ENCODE measurements around the gene FSTL4. TPM values are rescaled to one million over a fixed set of nuclear protein-coding genes. Genes with fewer than 3 reads are reported as not detected.

Gene FSTL4
- polyA plus RNA-seq, 1 donor from 2014 or later: 0.57 TPM

DNA sequence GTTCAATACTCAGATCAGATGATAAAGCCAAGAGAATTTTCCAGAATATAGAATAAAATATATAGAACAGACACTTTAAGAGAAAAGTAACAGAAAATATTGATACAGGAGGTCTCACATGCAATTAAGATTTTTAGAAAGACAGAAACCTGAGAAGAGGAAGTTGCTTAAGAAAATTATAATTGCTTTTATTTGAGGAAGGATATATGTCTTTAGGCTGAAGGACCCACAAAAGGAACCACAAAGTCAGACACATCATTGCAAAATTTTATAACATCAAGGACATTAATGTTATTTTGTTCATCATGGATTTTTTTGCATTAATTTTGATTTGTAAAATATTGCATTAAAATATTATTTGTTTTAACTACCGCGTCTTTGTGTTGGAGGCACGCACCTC, 141.5 kb downstream of the FSTL4 start:
- no peaks in the 10 kb centered on the region for H3K9me3 ChIP-seq (ENCODE audit: low read length)
- no peak overlapping the region for H3K4me2 ChIP-seq (ENCODE audit: low read length)
- no peak overlapping the region for H2AFZ ChIP-seq (ENCODE audit: low read depth, low read length)
- H3K79me2 ChIP-seq (replicated peaks; ENCODE audit: insufficient read depth, low read length): no peaks in the 10 kb centered on the region
- TF ChIP-seq TAF1 (IDR thresholded peaks at IDR 0.05; ENCODE audit: low read depth) (no peak), SMC3 (conservative IDR thresholded peaks at IDR 0.05; ENCODE audit: poor library complexity) (no peak)
- TF ChIP-seq, protein P1, sequence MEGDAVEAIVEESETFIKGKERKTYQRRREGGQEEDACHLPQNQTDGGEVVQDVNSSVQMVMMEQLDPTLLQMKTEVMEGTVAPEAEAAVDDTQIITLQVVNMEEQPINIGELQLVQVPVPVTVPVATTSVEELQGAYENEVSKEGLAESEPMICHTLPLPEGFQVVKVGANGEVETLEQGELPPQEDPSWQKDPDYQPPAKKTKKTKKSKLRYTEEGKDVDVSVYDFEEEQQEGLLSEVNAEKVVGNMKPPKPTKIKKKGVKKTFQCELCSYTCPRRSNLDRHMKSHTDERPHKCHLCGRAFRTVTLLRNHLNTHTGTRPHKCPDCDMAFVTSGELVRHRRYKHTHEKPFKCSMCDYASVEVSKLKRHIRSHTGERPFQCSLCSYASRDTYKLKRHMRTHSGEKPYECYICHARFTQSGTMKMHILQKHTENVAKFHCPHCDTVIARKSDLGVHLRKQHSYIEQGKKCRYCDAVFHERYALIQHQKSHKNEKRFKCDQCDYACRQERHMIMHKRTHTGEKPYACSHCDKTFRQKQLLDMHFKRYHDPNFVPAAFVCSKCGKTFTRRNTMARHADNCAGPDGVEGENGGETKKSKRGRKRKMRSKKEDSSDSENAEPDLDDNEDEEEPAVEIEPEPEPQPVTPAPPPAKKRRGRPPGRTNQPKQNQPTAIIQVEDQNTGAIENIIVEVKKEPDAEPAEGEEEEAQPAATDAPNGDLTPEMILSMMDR (IDR thresholded peaks at IDR 0.05; ENCODE audit: poor library complexity, severe bottlenecking): no peak
- no peak overlapping the region for H3K4me3 ChIP-seq (ENCODE audit: low read length)
- H3F3A ChIP-seq (ENCODE audit: insufficient read depth, low read length, poor library complexity, severe bottlenecking): no peaks in the 10 kb centered on the region
- H4K20me1 ChIP-seq (ENCODE audit: insufficient read depth): no peaks in the 10 kb centered on the region
- H3K36me3 ChIP-seq (ENCODE audit: insufficient read depth, low read length): no peaks in the 10 kb centered on the region
- H3K27me3 ChIP-seq (ENCODE audit: insufficient read depth, low read depth, low read length): no peaks in the 10 kb centered on the region
- no peaks in the 10 kb centered on the region for H3K9me2 ChIP-seq (ENCODE audit: insufficient read depth, low read length)
- H3K9ac ChIP-seq (ENCODE audit: low read length): no peak overlapping the region
- no peak overlapping the region for H3K27ac ChIP-seq (ENCODE audit: low read length)

DNA sequence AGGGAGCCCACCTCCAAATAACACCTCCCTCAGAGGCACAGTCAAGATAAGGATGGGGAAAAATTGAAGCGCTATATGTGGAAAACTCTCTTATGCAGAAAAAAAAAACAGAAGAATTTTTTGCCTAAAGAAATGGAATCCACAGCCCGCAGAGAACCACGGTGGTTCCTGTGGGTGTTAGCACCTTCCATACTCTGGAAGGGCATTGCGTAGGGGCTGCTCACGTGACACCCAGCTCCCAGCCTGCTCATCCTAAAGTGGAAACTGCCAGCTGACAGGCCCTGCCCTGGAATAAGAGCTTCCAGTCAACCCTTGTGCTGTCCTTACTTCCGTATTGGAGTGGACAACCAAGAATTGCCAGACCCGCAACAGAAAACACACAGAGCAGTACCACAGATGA, 142.5 kb downstream of the FSTL4 start:
- Histone ChIP-seq H3K36me3 (ENCODE audit: insufficient read depth, low read length) (no peaks in the 10 kb centered on the region), H3K9me3 (ENCODE audit: low read length) (no peaks in the 10 kb centered on the region), H3K9me2 (ENCODE audit: insufficient read depth, low read length) (no peaks in the 10 kb centered on the region), H3F3A (ENCODE audit: insufficient read depth, low read length, poor library complexity, severe bottlenecking) (no peaks in the 10 kb centered on the region), H3K79me2 (replicated peaks; ENCODE audit: insufficient read depth, low read length) (no peaks in the 10 kb centered on the region), H3K27me3 (ENCODE audit: insufficient read depth, low read depth, low read length) (no peaks in the 10 kb centered on the region), H3K4me2 (ENCODE audit: low read length) (no peak overlapping the region), H4K20me1 (ENCODE audit: insufficient read depth) (no peaks in the 10 kb centered on the region), H2AFZ (ENCODE audit: low read depth, low read length) (no peak overlapping the region), H3K27ac (ENCODE audit: low read length) (no peak overlapping the region), H3K4me3 (ENCODE audit: low read length) (no peak overlapping the region), H3K9ac (ENCODE audit: low read length) (no peak overlapping the region)
- TF ChIP-seq SMC3 (conservative IDR thresholded peaks at IDR 0.05; ENCODE audit: poor library complexity) (no peak), EP300 (conservative IDR thresholded peaks at IDR 0.05; ENCODE audit: poor library complexity, severe bottlenecking) (no peak), MXI1 (conservative IDR thresholded peaks at IDR 0.05; ENCODE audit: poor library complexity, severe bottlenecking) (no peak), RAD21 (conservative IDR thresholded peaks at IDR 0.05) (no peak), EZH2 (IDR thresholded peaks at IDR 0.05; ENCODE audit: borderline replicate concordance, insufficient read depth, low read length, poor library complexity, severe bottlenecking) (no peak), POLR2AphosphoS5 (IDR thresholded peaks at IDR 0.05) (no peak), TAF1 (IDR thresholded peaks at IDR 0.05; ENCODE audit: low read depth) (no peak)
- TF ChIP-seq, protein P1 (IDR thresholded peaks at IDR 0.05; ENCODE audit: poor library complexity, severe bottlenecking): no peak
- TF ChIP-seq, protein P2, sequence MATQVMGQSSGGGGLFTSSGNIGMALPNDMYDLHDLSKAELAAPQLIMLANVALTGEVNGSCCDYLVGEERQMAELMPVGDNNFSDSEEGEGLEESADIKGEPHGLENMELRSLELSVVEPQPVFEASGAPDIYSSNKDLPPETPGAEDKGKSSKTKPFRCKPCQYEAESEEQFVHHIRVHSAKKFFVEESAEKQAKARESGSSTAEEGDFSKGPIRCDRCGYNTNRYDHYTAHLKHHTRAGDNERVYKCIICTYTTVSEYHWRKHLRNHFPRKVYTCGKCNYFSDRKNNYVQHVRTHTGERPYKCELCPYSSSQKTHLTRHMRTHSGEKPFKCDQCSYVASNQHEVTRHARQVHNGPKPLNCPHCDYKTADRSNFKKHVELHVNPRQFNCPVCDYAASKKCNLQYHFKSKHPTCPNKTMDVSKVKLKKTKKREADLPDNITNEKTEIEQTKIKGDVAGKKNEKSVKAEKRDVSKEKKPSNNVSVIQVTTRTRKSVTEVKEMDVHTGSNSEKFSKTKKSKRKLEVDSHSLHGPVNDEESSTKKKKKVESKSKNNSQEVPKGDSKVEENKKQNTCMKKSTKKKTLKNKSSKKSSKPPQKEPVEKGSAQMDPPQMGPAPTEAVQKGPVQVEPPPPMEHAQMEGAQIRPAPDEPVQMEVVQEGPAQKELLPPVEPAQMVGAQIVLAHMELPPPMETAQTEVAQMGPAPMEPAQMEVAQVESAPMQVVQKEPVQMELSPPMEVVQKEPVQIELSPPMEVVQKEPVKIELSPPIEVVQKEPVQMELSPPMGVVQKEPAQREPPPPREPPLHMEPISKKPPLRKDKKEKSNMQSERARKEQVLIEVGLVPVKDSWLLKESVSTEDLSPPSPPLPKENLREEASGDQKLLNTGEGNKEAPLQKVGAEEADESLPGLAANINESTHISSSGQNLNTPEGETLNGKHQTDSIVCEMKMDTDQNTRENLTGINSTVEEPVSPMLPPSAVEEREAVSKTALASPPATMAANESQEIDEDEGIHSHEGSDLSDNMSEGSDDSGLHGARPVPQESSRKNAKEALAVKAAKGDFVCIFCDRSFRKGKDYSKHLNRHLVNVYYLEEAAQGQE (IDR thresholded peaks at IDR 0.05; ENCODE audit: borderline replicate concordance): no peak

Measured in neural cell (in vitro differentiated cells).